Thoracic aorta endothelial cell (primary cell): ENCODE measurements around the gene NBPF1. TPM values are rescaled to one million over a fixed set of nuclear protein-coding genes. Genes with fewer than 3 reads are reported as not detected.

ENCODE experiments used
- small RNA-seq: library from RNA; depleted of rRNA; stranded (forward); fragments of <200 nt; gene quantifications from one replicate; pipeline ENCODE3, GENCODE V24; 2012
- total RNA-seq: library from RNA; depleted of rRNA; stranded (reverse); fragments of >200 nt; gene quantifications from 2 replicates; pipeline ENCODE4 v1.2.3, GENCODE V29; 2012

NBPF1 gene
- total RNA-seq, result 27.1 and 28.4 TPM in 2 replicates

DNA sequence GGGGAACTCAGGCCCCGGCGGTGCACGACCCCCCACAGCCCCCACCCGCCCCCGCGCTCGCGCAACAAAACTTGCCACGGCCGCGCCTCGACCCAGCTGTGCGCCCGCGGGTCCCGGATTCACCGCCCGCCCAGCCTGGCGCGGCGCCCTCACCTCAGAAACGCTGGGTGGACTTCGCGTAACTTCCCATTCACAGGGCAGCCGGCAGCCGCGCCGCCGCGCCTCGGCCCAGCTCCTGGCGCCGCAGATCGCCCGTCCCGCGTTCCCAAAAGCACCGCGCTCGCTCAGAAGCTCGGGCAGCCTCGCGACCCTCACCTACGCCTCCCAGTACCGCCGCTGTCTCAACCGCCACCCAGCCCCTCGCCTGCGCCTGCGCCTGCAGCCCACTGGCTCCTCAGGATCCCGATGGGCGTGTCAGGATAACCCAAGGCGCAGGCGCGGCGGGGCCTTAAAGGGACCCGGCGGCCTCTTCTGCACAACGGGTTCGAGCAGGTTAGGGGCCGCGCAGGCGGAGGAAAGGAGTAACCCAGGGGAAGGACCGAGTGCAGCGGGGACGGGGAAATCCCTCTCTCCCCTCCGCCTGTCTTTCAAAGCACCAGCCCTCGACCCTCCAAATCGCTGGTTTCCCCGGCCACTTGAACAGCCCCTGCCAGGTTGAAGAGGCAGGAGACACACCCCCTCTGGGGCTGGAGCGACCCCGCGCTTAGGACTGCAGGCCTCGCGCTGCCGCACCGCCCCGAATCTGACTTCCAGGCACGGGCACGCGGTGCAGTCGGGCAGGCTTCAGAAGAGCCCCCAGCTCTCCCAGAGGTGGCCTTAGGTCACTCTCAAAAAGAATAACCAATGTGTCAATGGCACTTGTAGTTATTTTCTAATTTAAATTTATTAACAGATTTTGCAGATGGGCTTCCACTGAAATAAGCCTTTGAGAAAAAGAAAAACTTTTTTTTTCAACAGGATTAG is at the start of gene NBPF1:
TSS of gene NBPF1 (minus strand) at position 380 of the 963 bp plus-strand sequence.

DNA sequence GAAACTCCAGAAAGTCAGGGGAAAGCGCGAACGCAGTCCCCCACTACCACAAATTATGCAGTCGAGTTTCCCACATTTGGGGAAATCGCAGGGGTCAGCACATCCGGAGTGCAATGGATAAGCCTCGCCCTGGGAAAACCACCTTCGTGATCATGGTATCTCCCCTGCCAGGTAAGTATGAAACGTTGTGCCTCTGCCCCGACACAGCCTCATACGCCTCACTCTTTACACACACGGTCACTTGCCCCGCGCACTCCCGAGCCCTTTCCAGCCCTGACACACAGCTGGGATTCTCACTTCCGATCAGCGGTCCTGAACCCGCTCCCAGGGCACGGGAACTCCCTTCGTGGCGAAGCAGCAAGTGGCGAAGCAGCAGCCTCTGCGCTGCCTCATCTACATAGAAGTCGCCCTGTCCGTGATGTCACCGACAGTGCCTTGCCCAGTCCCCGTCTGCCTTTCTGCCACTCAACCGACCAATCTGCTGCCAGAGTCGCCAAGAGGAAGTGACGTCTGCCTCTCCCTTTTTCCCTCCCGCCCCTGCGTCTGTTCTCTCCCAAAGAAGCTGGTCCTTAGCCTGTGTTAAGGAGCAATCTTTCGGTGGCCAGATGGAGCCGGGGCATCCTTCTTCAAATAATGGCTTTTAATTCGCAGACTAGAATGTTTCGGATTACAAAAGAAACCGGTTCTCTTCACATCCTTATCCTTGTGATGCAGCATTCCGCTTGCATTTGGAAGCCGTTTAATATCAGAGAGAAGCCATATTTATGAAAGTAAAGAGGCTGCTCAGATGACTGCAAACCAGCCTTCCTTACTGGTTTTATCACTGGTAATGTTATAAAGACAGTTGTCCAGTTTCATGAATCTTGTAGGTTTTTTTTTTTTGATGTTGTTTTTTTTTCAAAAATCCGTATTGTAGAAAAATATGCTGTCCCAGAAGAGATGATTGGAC is 99.0 kb downstream of the NBPF1 start, which contains the start of gene RNU1-1:
TSS of gene RNU1-1 (minus strand) at position 179 of the 949 bp plus-strand sequence.

Small RNAs within 50 kb of the gene (small RNA-seq; reads per million reads assigned to genes)
- gene RNU1-1 (not detected), gene RNU1-6P (not detected)

Other genes with a start within 250 kb of the NBPF1 start
- gene SZRD1, start 246.3 kb downstream of the NBPF1 start, total RNA-seq, result 86.7 and 98.1 TPM in 2 replicates
- under 0.01 TPM in 1 of 2 replicates, not detected in the other for gene SPATA21, start 176.1 kb downstream of the NBPF1 start, total RNA-seq
- 119 and 120 TPM in 2 replicates for gene NECAP2, start 172.8 kb downstream of the NBPF1 start, total RNA-seq
- gene RNU1-1, start 99.3 kb downstream of the NBPF1 start, total RNA-seq, result under 0.01 TPM in 2 replicates
- under 0.01 TPM in 2 replicates for gene RNU1-3, start 53.4 kb upstream of the NBPF1 start, total RNA-seq
- gene RNU1-4, start 127.0 kb upstream of the NBPF1 start, total RNA-seq, result under 0.01 TPM in 2 replicates